ENCODE results near the gene CALD1.

CALD1 gene

GRCh38 chr7:134893920-134894319 is 114.5 kb downstream of the CALD1 start:
- DNase-seq (ENCODE audit: low read depth in 2 of 2), result no peak

GRCh38 chr7:134894928-134895327 is 115.5 kb downstream of the CALD1 start:
- DNase-seq (ENCODE audit: low read depth in 2 of 2), result no peak

GRCh38 chr7:134896073-134896472 is 116.6 kb downstream of the CALD1 start:
- no peak for DNase-seq (ENCODE audit: low read depth in 2 of 2)

- no peak for DNase-seq (ENCODE audit: low read depth in 2 of 2)
Observed at GRCh38 chr7:134897936-134898335, 118.5 kb downstream of the CALD1 start.

- DNase-seq (ENCODE audit: low read depth in 2 of 2), result no peak
Observed at GRCh38 chr7:134899729-134900128, 120.3 kb downstream of the CALD1 start.

- no peak for DNase-seq (ENCODE audit: low read depth in 2 of 2)
Observed at GRCh38 chr7:134900166-134900982, 120.9 kb downstream of the CALD1 start.

- no peak for DNase-seq (ENCODE audit: low read depth in 2 of 2)
Observed at GRCh38 chr7:134901389-134902020, 122.1 kb downstream of the CALD1 start.

- DNase-seq (ENCODE audit: low read depth in 2 of 2), result no peak
Observed at GRCh38 chr7:134902058-134902457, 122.6 kb downstream of the CALD1 start.

GRCh38 chr7:134903073-134903790 is 123.8 kb downstream of the CALD1 start:
- no peak for DNase-seq (ENCODE audit: low read depth in 2 of 2)

- DNase-seq (ENCODE audit: low read depth in 2 of 2), result no peak
Observed at GRCh38 chr7:134905375-134905774, 125.9 kb downstream of the CALD1 start.

- no peak for DNase-seq (ENCODE audit: low read depth in 2 of 2)
Observed at GRCh38 chr7:134907000-134907399, 127.6 kb downstream of the CALD1 start.

- no peak for DNase-seq (ENCODE audit: low read depth in 2 of 2)
Observed at GRCh38 chr7:134907639-134908038, 128.2 kb downstream of the CALD1 start.

- DNase-seq (ENCODE audit: low read depth in 2 of 2), result no peak
Observed at GRCh38 chr7:134908289-134908688, 128.9 kb downstream of the CALD1 start.

GRCh38 chr7:134910214-134910890 is 130.9 kb downstream of the CALD1 start:
- no peak for DNase-seq (ENCODE audit: low read depth in 2 of 2)

- DNase-seq (ENCODE audit: low read depth in 2 of 2), result no peak
Observed at GRCh38 chr7:134910968-134911367, 131.5 kb downstream of the CALD1 start.

GRCh38 chr7:134916171-134916883 is 136.9 kb downstream of the CALD1 start:
- no peak for DNase-seq (ENCODE audit: low read depth in 2 of 2)

- no peak for DNase-seq (ENCODE audit: low read depth in 2 of 2)
Observed at GRCh38 chr7:134919240-134919641, 139.8 kb downstream of the CALD1 start.

- no peak for DNase-seq (ENCODE audit: low read depth in 2 of 2)
Observed at GRCh38 chr7:134920026-134920753, 140.8 kb downstream of the CALD1 start.

GRCh38 chr7:134922720-134923704 is 143.6 kb downstream of the CALD1 start:
- no peak for DNase-seq (ENCODE audit: low read depth in 2 of 2)

GRCh38 chr7:134925766-134926165 is 146.3 kb downstream of the CALD1 start:
- no peak for DNase-seq (ENCODE audit: low read depth in 2 of 2)

All from stimulated activated CD8-positive, alpha-beta memory T cell treated with anti-CD3 and anti-CD28 coated beads, Interleukin-2, amount 100 ng/mL, for 48 hours (primary cell).